GM15510 (cell line): Measurements from ENCODE around the gene CHRM2.

ENCODE experiments used
- POLR2A ChIP-seq: IDR thresholded peaks from 3 replicates; pipeline ENCODE4 v1.6.1; 2011; ENCODE audit warnings: borderline replicate concordance; ENCODE audit not compliant: insufficient read length; ENCODE audit errors: extremely low read depth

Gene CHRM2

GRCh38 chr7:136969761-136970160 is 101.3 kb downstream of the CHRM2 start:
- TF ChIP-seq POLR2A, result no peak

- no peak for TF ChIP-seq POLR2A
These were observed 103.3 kb downstream of the CHRM2 start for GRCh38 chr7:136971776-136972175.

DNA sequence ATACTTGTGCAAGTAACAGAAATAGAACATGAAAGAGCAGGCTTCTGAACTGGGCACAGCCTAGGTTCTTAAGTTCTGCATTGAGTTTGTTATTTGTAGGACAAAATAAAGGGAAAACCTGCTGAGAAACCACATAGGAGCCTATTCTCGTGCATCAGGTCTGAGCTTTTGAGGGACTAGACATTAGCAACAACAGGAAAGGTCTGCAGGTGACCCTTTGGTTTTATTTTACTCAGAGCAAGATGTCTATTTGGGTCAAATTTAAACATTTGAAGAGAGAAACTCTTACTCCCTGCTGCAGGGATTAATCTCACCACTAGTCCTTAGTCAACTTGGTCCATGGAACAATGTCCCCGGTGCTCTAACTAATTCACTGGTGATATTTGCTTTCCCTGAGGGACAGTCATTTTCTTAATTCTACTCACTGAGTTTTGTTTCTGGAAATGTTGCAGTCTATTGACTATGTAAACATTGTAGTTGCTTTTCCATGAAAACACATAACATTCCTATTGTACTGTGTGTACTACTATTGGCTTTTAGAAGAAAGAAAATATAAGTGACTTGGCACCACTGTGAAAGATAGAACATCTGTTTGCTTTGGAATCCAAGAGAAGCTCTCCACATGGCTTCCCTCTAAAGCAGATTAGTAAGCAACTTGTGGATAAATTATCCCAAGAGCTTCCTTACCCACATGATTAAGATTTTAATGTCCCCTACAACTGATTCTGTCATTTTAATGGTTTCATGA is 108.2 kb downstream of the CHRM2 start:
- no peak for TF ChIP-seq POLR2A

GRCh38 chr7:136993377-136993776 is 124.9 kb downstream of the CHRM2 start:
- no peak for TF ChIP-seq POLR2A

DNA sequence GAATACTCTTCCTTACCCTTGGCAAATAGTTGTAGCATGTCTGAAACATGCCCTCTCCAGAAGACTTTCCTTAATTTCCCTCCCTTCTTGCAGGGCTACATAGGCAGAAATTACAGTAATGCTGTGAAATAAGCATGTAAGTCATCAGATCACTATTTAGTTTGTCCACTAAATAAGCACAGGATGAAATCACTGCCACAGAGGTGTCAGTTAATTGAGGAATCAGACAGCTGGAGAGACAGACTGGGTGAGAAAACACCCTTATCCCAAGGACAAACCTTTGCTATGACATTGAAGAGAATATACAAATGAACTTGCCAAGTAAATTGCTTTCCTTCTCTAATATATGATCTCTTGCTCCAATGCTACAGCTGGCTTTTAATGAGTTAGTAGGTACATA is 129.3 kb downstream of the CHRM2 start:
- TF ChIP-seq POLR2A, result no peak

DNA sequence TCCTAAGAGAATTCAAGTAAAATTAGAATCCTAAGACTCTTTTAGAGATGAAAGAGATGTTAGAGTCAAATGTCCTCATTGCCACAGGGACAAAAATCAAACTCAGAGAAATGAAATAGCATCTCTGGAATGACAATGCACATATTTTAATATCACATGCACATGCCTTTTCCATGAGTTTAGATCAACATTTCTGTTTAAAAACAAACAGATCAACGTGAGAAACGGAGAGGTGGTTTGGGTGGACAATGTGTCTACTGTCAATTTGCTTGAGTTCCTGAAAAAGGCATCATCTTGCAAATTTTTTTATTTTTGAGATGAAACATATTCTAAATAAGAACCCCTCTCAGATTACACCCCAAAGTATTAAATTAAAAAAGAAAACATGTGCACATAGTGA is 130.0 kb downstream of the CHRM2 start:
- no peak for TF ChIP-seq POLR2A

DNA sequence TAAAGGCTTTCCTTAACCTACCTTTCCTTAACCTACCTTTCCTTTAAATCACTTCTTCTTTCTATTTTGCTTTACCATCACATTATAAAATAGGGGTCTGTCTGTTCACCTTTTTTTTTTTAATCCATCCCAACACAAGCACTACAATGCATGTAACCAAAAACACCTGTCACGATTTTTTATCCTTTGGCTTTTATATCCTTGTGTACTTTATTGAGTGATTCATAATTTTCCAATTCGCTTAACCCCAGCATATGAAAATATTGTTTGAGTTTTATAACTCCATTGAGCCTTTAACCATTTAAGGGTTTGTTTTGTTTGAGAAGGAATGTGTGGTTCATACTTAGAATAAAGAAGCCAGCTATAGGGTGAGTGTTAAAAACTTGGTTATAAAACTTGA is 132.2 kb downstream of the CHRM2 start:
- TF ChIP-seq POLR2A, result no peak

- no peak for TF ChIP-seq POLR2A
These were observed 132.6 kb downstream of the CHRM2 start for GRCh38 chr7:137001041-137001440.

- TF ChIP-seq POLR2A, result no peak
These were observed 133.0 kb downstream of the CHRM2 start for GRCh38 chr7:137001478-137001877.

- no peak for TF ChIP-seq POLR2A
These were observed 134.6 kb downstream of the CHRM2 start for GRCh38 chr7:137003086-137003485.

GRCh38 chr7:137003566-137003965 is 135.1 kb downstream of the CHRM2 start:
- no peak for TF ChIP-seq POLR2A

- no peak for TF ChIP-seq POLR2A
These were observed 137.4 kb downstream of the CHRM2 start for GRCh38 chr7:137005873-137006272.

- no peak for TF ChIP-seq POLR2A
These were observed 137.8 kb downstream of the CHRM2 start for GRCh38 chr7:137006293-137006692.

DNA sequence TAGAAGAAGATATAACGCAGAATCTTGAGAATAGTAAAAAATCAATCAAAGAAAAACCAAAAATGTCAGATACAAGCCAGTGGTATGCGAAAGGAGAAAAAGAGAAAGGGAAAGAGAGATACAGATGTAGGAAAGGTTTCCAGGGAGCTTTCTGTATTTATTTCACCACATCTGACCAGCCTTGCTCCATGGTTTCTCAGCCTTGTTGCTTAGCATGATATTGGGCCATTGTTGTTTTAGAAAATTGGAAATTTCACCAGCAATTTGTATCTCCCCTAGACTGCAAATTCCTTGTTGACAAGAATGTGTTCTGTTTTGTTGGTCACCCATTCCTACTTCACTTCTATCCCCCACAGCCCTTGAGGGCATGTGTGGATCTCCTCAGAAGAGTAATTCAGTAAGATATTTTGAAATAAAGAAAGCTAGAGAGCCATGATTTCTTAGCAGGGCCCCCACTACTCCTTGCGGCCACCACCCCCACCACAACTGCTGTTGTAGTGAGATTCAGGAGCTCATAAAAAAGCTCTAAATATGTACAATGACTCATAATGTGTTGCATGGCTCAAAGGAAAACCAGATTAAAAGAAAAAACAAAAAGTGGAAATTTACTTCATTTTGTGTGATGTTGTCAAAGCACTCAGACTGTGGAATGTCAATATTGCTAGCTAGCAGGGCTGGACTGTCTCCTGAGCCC is 138.7 kb downstream of the CHRM2 start:
- no peak for TF ChIP-seq POLR2A

DNA sequence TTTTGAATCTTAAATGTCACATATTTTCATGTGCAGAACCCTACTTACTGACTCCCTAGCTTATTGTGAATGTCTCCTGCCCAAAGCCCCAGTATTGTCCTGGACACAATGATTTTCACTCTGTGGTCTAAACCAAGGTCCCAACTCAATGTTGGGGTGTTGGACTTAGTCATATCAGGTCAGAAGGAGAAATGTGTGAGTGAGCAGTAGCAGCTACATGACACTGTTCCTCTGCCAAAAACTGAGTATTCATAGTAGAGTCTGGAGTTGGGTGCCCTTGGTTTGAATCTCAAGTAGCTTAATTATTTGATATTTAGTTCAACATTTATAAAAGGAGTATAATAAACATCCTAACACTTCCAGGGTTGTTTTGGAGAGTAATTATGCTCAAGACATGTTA is 141.0 kb downstream of the CHRM2 start:
- TF ChIP-seq POLR2A, result no peak

- no peak for TF ChIP-seq POLR2A
These were observed 146.6 kb downstream of the CHRM2 start for GRCh38 chr7:137015015-137015414.

DNA sequence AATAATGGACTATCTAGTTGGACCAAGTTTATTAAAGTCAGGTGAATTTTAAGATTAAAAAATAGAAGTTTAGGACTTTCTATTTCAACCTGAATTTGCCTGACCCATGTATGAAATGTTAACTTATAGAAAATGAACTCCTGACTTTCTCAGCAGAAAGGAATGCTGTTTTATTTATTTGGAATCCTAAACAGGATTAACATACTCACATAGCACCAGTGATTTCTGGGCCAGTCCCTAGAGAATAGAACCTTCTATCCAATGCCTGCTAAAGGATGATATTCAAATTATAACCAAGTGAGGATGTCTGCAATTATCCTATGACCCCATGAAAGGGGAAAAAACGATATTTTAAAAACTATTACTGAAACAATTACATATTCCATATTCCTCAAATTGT is 148.8 kb downstream of the CHRM2 start:
- no peak for TF ChIP-seq POLR2A

- TF ChIP-seq POLR2A, result no peak
These were observed 150.0 kb downstream of the CHRM2 start for GRCh38 chr7:137018468-137018867.
